Endothelial cell of umbilical vein (primary cell): ENCODE data around the gene CTDSPL.

Source experiments
- CTCF ChIP-seq, 2 donors: IDR thresholded peaks; 1 replicate in 1 of 2; 2 replicates in 1 of 2; pipeline ENCODE4 v1.5.1; 2011; ENCODE audit warnings: low read length in 2 of 2, mild to moderate bottlenecking in 2 of 2, moderate library complexity in 2 of 2, control low read depth in 1 of 2, inconsistent platforms in 1 of 2, low read depth in 1 of 2; ENCODE audit not compliant: insufficient read depth in 1 of 2; ENCODE audit errors: extremely low read depth in 1 of 2
- EZH2 ChIP-seq: IDR thresholded peaks from 2 replicates; pipeline ENCODE4 v1.6.1; 2012; ENCODE audit warnings: borderline replicate concordance, low read depth, mild to moderate bottlenecking, moderate library complexity, low read length, inconsistent platforms; ENCODE audit not compliant: severe bottlenecking
- FOS ChIP-seq: IDR thresholded peaks from 2 replicates; pipeline ENCODE4 v1.6.1; 2011; ENCODE audit warnings: mild to moderate bottlenecking, low read length, moderate library complexity, borderline replicate concordance; ENCODE audit not compliant: insufficient read depth
- MYC ChIP-seq: IDR thresholded peaks from one replicate; pipeline ENCODE4 v1.6.1; 2011; ENCODE audit warnings: mild to moderate bottlenecking, low read depth, low read length
- POLR2A ChIP-seq: IDR thresholded peaks from 2 replicates; pipeline ENCODE4 v1.6.1; 2012; ENCODE audit warnings: low read depth, mild to moderate bottlenecking, control low read depth, low read length
- POLR2AphosphoS5 ChIP-seq: IDR thresholded peaks from 2 replicates; pipeline ENCODE4 v1.6.1; 2012; ENCODE audit warnings: low read depth, mild to moderate bottlenecking, control low read depth, low read length, moderate library complexity; ENCODE audit not compliant: insufficient read depth
- TF ChIP-seq, protein P1 (sequence below): IDR thresholded peaks from 2 replicates; pipeline ENCODE4 v1.6.1; 2011; ENCODE audit not compliant: insufficient read depth, insufficient read length

DNA sequence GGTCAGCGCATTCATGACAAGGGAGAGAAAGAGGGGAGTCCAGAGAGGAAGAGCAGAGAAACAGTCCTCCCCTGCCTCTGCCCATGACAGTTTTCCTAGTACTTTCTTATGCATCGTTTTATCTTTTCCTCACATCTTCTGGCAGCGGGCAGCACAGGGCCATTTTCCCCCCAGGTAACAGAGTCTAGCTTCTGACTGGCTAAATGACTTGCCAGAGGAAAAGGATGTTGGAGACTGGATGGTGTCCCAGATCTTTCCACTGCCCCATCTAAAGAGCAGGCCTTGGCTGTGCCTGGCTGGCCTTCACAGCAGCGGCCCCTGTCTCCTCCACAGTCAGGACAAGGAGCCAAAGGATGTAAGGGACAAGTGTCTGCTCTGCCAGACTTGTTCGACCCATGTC lies 59.3 kb downstream of the CTDSPL start:
- no peak for TF ChIP-seq POLR2AphosphoS5
- no peak for TF ChIP-seq POLR2A
- TF ChIP-seq EZH2, result no peak
- no peak for TF ChIP-seq CTCF (IDR thresholded peaks at IDR 0.05; ENCODE audit: extremely low read depth in 1 of 2, insufficient read depth in 1 of 2, low read depth in 1 of 2, low read length in 2 of 2)
- TF ChIP-seq, protein P1, sequence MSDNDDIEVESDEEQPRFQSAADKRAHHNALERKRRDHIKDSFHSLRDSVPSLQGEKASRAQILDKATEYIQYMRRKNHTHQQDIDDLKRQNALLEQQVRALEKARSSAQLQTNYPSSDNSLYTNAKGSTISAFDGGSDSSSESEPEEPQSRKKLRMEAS, result no peak
- no peak for TF ChIP-seq FOS
- no peak for TF ChIP-seq MYC
